22Rv1 (cell line): ENCODE data around the gene ABLIM3.

Source experiments
- H3K27ac ChIP-seq: fragments of 450-650 bp; 2 replicates; pipeline ENCODE4 v1.5.1; 2017
- ZFX ChIP-seq: fragments of 450-650 bp; IDR thresholded peaks from 2 replicates; pipeline ENCODE4 v1.6.1; 2017; ENCODE audit warnings: antibody characterized with exemption, borderline replicate concordance
- TF ChIP-seq, protein P1 (sequence below): fragments of 450-650 bp; IDR thresholded peaks from 2 replicates; pipeline ENCODE4 v1.5.1; 2017; ENCODE audit warnings: mild to moderate bottlenecking

The ABLIM3 gene

DNA sequence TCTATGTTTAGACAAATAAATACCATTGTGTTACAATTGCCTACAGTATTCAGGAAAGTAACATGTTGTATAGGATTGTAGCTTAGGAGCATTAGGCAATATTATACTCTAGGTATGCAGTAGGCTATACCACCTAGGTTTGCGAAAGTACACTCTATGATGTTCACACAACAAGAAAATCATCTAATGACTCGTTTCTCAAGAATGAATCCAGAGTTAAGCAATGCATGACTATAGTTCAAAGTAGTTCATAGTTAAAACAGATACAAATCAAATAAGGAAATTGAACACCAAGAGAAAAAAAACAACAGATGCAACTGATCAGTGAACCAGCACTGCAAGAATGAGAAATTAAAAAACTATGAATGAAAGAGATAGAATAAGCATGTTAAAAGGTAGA, 27.6 kb upstream of the ABLIM3 start:
- TF ChIP-seq, protein P1, sequence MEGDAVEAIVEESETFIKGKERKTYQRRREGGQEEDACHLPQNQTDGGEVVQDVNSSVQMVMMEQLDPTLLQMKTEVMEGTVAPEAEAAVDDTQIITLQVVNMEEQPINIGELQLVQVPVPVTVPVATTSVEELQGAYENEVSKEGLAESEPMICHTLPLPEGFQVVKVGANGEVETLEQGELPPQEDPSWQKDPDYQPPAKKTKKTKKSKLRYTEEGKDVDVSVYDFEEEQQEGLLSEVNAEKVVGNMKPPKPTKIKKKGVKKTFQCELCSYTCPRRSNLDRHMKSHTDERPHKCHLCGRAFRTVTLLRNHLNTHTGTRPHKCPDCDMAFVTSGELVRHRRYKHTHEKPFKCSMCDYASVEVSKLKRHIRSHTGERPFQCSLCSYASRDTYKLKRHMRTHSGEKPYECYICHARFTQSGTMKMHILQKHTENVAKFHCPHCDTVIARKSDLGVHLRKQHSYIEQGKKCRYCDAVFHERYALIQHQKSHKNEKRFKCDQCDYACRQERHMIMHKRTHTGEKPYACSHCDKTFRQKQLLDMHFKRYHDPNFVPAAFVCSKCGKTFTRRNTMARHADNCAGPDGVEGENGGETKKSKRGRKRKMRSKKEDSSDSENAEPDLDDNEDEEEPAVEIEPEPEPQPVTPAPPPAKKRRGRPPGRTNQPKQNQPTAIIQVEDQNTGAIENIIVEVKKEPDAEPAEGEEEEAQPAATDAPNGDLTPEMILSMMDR: no peak
- no peak for TF ChIP-seq ZFX
- H3K27ac ChIP-seq: no peak overlapping the region

DNA sequence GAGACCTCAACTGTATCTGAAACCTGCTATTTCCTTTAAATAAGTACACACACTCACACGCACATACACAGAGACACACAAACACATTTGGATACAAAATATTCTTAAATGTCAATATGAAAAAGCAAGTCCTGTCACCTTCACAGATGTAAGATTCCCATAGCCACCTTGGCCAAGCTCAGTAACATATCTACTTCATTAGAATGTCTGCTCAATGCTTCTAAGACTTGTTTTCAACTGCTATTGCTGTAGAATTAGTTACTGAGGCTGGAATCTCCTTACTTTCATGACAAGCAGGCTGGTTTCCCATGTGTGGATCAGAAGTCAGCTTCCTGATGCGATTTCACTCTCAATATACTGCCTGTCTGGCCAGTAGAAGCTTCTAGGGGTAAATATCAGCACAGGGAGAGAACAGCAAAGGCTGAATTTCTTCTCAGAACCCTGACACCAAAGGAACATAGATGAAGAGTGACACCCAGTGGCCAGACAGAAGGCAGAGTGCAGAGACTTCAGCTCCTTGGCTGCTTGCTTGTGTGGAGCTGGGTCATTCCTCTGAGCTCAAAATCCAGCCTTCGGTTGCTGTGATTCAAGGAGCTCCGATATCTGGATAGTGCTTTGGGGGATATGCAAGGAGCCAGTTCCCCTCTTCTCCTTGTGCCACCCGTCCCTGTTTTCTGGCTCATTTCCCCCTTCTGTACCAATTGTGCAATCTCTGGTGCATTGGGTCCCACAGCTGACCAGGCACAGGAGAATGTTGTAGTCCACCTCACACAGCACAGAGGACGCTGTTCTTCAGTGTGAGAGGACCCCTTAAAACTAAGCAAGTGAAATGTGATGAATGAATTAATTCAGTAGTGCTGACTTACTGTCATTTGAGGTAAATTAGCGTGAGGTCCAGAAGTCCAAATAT, 26.6 kb upstream of the ABLIM3 start:
- no peak for TF ChIP-seq ZFX
- TF ChIP-seq, protein P1: peak; percentile 84
- H3K27ac ChIP-seq: no peak overlapping the region

DNA sequence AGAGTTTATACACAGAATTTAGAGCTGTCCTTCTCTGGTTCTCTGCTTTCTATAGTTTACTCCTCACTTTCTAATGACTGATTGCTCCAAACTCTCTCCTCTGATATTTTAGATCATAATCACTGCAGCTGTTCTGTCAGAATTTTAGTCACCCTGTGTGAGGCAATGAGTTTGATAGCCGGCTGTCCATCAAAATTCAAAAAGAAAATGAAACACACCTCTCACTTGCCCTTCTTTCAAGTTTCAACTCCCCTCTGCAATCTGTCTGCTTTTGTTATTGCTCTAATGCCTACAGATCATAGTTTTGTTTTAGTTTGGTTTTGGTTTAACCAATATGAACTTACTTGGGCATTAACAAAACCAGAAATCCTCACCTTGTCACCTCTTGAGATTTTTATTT, 23.3 kb upstream of the ABLIM3 start:
- TF ChIP-seq ZFX: no peak
- TF ChIP-seq, protein P1: no peak
- no peak overlapping the region for H3K27ac ChIP-seq

DNA sequence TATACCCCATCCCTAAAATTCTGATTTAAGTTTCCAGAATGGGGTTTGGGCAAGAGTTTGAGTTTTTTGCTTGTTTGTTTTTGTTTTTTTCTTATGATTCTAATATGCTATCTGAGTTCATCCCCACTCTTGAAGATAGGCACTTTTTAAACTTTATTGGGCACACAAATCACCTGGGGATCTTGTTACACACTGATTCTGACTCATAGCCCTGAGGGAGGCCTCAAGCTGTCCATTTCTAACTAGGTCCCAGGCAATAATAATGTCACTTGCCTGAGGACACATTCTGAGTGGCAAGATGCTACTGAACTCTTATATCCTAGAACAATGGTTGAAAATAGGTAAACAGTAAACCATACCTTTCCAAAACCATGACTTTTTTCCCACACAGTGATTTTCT, 22.8 kb upstream of the ABLIM3 start:
- TF ChIP-seq, protein P1: no peak
- no peak for TF ChIP-seq ZFX
- H3K27ac ChIP-seq: no peak overlapping the region

DNA sequence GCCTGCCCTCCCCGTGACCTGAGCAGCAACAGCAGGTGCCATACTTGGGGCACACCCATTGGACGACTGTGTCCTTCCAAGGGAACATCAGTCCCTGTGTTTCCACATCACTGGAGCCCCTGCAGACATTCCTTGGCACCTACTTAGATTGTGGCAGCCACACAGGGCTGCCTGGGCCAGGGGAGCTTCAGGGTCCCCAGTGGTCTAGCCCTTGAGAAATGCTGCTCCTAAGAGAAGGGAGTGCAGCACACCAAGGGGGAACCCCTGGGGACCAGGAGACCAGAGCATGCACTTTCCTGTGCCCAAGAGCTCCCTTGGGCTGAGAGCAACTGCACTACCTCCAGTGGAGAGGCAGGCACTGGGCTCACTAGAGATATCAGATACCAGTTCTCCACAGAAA, 20.1 kb upstream of the ABLIM3 start:
- no peak overlapping the region for H3K27ac ChIP-seq
- TF ChIP-seq, protein P1: no peak
- TF ChIP-seq ZFX: no peak

DNA sequence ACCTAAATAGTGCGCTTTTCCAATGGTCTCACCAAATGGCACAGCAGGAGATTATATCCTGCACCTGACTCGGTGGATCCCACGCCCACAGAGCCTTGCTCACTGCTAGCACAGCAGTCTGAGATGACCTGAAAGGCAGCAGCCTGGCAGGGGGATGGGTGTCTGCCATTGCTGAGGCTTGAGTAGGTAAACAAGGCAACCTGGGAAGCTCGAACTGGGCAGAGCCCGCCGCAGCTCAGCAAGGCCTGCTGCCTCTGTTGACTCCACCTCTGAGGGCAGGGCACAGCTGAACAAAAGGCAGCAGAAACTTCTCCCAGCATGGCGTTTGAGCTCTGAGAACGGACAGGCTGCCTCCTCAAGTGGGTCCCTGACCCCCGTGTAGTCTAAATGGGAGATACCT, 18.1 kb upstream of the ABLIM3 start:
- TF ChIP-seq, protein P1: no peak
- no peak for TF ChIP-seq ZFX
- no peak overlapping the region for H3K27ac ChIP-seq

DNA sequence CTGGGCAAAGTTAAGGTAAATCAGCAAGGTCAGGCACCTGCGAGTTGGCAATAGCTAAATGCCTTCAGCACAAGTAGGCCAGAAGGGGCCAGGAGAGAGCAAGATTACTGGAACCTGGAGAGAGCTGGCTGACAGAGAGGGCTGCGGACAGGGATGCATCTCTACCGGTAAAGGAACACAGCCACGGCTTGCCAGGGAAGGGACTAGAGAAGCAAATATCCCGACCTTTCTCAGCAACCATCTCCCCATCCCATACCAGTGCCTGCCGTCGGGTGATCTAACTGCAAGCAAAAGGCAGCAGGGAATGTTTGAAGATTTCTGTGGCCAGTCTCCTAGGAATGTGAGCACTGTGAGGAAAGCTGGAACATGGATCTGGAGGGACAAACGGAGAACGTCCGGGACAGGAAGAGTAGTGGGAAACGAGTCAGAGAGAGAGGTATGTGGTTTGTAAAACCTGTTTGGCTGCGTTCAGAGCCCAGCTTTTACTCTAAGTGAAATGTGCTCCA, 15.9 kb upstream of the ABLIM3 start:
- peak overlapping the region; percentile 36 for H3K27ac ChIP-seq
- no peak for TF ChIP-seq ZFX
- TF ChIP-seq, protein P1: peak; percentile 70
